ENCODE results near the gene PAIP2B.
"Not testable (repeated sequence)": the region's sequence is repeated elsewhere in the genome, so short reads cannot be mapped to it uniquely, and the experiment has no call there.

Gene PAIP2B

GRCh38 chr2:71206271-71206670 is 20.6 kb downstream of the PAIP2B start:
- no peak for TF ChIP-seq CTCF (conservative IDR thresholded peaks at IDR 0.05; ENCODE audit: low read depth, low read length)
- DNase-seq (ENCODE audit: low read depth), result no peak
- H3K4me3 ChIP-seq (ENCODE audit: low read depth, low read length), result no peak overlapping the region

- TF ChIP-seq CTCF (conservative IDR thresholded peaks at IDR 0.05; ENCODE audit: low read depth, low read length), result no peak
- no peak overlapping the region for H3K4me3 ChIP-seq (ENCODE audit: low read depth, low read length)
- DNase-seq (ENCODE audit: low read depth), result no peak
Measured at GRCh38 chr2:71191570-71191943, 35.3 kb downstream of the PAIP2B start.

- peak; percentile 61 for TF ChIP-seq CTCF (conservative IDR thresholded peaks at IDR 0.05; ENCODE audit: low read depth, low read length)
- H3K4me3 ChIP-seq (ENCODE audit: low read depth, low read length), result no peak overlapping the region
- peak; percentile 53 for DNase-seq (ENCODE audit: low read depth)
Measured at GRCh38 chr2:71190656-71191569, 36.0 kb downstream of the PAIP2B start.

GRCh38 chr2:71187589-71187988 is 39.3 kb downstream of the PAIP2B start:
- no peak for DNase-seq (ENCODE audit: low read depth)
- H3K4me3 ChIP-seq (ENCODE audit: low read depth, low read length), result no peak overlapping the region
- no peak for TF ChIP-seq CTCF (conservative IDR thresholded peaks at IDR 0.05; ENCODE audit: low read depth, low read length)

- no peak overlapping the region for H3K4me3 ChIP-seq (ENCODE audit: low read depth, low read length)
- no peak for TF ChIP-seq CTCF (conservative IDR thresholded peaks at IDR 0.05; ENCODE audit: low read depth, low read length)
- no peak for DNase-seq (ENCODE audit: low read depth)
Measured at GRCh38 chr2:71186973-71187372, 39.9 kb downstream of the PAIP2B start.

- not testable (repeated sequence) for DNase-seq (ENCODE audit: low read depth); H3K4me3 ChIP-seq (ENCODE audit: low read depth, low read length)
Measured at GRCh38 chr2:71183306-71184115, 43.4 kb downstream of the PAIP2B start.

GRCh38 chr2:71181316-71181715 is 45.6 kb downstream of the PAIP2B start:
- DNase-seq (ENCODE audit: low read depth), result no peak
- TF ChIP-seq CTCF (conservative IDR thresholded peaks at IDR 0.05; ENCODE audit: low read depth, low read length), result no peak
- no peak overlapping the region for H3K4me3 ChIP-seq (ENCODE audit: low read depth, low read length)

- not testable (repeated sequence) for DNase-seq (ENCODE audit: low read depth); H3K4me3 ChIP-seq (ENCODE audit: low read depth, low read length)
Measured at GRCh38 chr2:71178836-71179235, 48.1 kb downstream of the PAIP2B start.
